Measurements from ENCODE around the gene VGLL3. TPM values are rescaled to one million over a fixed set of nuclear protein-coding genes. Genes with fewer than 3 reads are reported as not detected.

The VGLL3 gene, protein sequence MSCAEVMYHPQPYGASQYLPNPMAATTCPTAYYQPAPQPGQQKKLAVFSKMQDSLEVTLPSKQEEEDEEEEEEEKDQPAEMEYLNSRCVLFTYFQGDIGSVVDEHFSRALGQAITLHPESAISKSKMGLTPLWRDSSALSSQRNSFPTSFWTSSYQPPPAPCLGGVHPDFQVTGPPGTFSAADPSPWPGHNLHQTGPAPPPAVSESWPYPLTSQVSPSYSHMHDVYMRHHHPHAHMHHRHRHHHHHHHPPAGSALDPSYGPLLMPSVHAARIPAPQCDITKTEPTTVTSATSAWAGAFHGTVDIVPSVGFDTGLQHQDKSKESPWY
- total RNA-seq = 40.6 and 55.7 TPM in 2 replicates

DNA sequence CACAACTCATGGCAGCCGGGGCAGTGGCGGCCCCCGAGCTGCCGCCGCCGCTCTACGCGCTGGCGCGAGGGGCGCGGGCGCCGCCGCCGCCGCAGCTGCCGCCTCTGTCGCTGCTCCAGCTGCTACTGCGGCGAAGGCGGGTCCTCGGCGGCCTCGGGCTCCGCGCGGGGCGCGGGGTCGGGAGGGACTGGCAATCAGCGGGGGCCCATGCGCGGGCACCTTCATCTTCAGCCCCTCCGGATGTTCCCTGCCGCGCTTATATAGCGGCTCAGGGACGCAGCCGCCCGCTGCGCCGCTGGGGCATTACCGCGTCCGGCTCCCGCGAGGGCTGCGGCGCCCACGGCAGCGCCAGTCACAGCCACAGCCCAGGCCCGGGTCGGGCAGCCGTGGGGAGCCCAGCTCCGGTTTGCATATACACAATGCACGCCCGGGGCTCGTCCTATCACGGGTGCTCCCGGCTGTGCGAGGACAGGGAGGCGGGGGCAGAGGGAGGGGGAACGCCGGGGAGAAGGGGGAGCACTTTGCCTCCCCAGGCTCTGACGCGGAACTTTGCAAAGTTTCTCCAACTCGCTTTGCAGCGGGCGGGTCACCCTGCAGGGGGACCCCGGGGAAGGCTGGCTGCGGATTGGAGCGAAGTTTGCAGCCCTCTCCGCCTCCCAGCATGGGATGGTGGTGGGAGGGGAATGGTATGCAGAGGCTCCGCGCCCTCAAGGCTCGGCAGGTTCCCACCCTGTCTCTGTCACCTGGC lies at the start of gene VGLL3:
Gene VGLL3 (minus strand): TSS at position 416 of the 748 bp plus-strand sequence. CDS start 406 bp downstream, at position 10.
- Histone ChIP-seq H3K4me3 (ENCODE audit: low read depth, low read length) (peak within 1 kb of the TSS; percentile 65), H3K27me3 (ENCODE audit: control insufficient read depth, insufficient read depth, low read length) (peaks cover 5% of the 10 kb centered on the region), H3K36me3 (ENCODE audit: control insufficient read depth, insufficient read depth, low read length) (no peaks in the 10 kb centered on the region)
- no peak for DNase-seq (ENCODE audit: low read depth)
- TF ChIP-seq, protein P1, sequence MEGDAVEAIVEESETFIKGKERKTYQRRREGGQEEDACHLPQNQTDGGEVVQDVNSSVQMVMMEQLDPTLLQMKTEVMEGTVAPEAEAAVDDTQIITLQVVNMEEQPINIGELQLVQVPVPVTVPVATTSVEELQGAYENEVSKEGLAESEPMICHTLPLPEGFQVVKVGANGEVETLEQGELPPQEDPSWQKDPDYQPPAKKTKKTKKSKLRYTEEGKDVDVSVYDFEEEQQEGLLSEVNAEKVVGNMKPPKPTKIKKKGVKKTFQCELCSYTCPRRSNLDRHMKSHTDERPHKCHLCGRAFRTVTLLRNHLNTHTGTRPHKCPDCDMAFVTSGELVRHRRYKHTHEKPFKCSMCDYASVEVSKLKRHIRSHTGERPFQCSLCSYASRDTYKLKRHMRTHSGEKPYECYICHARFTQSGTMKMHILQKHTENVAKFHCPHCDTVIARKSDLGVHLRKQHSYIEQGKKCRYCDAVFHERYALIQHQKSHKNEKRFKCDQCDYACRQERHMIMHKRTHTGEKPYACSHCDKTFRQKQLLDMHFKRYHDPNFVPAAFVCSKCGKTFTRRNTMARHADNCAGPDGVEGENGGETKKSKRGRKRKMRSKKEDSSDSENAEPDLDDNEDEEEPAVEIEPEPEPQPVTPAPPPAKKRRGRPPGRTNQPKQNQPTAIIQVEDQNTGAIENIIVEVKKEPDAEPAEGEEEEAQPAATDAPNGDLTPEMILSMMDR (IDR thresholded peaks at IDR 0.05; ENCODE audit: insufficient read depth, low read length, poor library complexity, severe bottlenecking) = peak; percentile 12

DNA sequence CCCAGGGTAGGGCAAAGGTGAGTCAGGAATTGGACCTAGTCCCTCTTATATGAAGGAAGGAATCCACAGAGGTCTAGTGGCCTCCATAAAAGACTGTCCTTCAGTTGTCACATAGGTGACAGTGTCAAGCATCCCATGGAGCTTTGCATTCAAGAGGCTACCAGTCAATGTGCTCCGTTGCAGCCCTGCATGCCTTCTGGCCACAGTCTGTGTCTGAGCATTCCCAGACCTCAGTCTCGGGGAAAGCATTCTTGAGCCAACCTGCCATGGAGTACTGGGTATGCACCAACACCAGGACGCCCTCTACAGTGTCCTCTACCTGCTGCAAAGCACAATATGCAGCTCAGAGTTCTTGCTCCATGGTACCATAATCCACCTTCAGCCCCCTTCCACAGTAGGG lies 46.7 kb upstream of the VGLL3 start:
- no peak overlapping the region for H3K4me3 ChIP-seq (ENCODE audit: low read depth, low read length)
- no peaks in the 10 kb centered on the region for H3K27me3 ChIP-seq (ENCODE audit: control insufficient read depth, insufficient read depth, low read length)
- TF ChIP-seq, protein P1 (IDR thresholded peaks at IDR 0.05; ENCODE audit: insufficient read depth, low read length, poor library complexity, severe bottlenecking) = no peak
- no peaks in the 10 kb centered on the region for H3K36me3 ChIP-seq (ENCODE audit: control insufficient read depth, insufficient read depth, low read length)
- no peak for DNase-seq (ENCODE audit: low read depth)

DNA sequence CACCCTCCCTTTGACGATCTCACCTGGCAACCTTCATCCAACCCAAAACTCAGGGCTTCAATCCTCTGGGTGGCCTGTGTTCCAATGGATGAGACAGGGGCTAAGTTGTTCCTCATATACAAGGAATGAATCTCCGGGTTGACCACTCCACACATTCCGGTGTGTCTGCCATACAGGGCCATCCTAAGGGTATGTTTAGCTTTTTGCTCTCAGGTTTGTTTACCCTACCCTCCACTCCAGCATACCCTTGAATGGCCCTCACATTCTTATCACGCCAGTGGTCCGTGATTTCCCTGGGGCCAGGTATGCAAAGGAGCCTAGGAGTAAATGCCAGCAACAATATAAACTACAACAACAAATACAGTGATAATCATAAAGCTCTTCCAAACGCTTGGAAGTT lies 45.7 kb upstream of the VGLL3 start:
- H3K27me3 ChIP-seq (ENCODE audit: control insufficient read depth, insufficient read depth, low read length) = no peaks in the 10 kb centered on the region
- no peak overlapping the region for H3K4me3 ChIP-seq (ENCODE audit: low read depth, low read length)
- no peak for DNase-seq (ENCODE audit: low read depth)
- TF ChIP-seq, protein P1 (IDR thresholded peaks at IDR 0.05; ENCODE audit: insufficient read depth, low read length, poor library complexity, severe bottlenecking) = no peak
- H3K36me3 ChIP-seq (ENCODE audit: control insufficient read depth, insufficient read depth, low read length) = no peaks in the 10 kb centered on the region

DNA sequence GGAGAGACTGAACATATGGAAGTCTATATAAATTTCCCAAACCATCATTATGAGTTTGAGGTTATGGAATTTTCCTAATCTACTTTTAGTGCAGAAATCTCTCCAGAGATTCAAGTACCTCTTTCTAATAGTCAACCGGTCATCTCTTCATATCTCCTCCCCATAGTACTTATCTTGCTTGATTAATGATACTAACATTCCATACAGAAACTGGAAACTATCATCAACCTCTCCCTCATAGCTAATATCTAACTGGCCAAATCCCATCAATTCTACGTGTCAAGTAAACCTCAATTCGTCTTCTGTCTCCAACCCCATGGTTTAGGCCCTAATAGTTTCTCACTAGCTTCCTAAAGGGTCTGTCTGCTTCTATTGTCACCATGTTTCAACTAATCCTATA lies 44.4 kb upstream of the VGLL3 start:
- Histone ChIP-seq H3K36me3 (ENCODE audit: control insufficient read depth, insufficient read depth, low read length) (no peaks in the 10 kb centered on the region), H3K27me3 (ENCODE audit: control insufficient read depth, insufficient read depth, low read length) (no peaks in the 10 kb centered on the region), H3K4me3 (ENCODE audit: low read depth, low read length) (no peak overlapping the region)
- TF ChIP-seq, protein P1 (IDR thresholded peaks at IDR 0.05; ENCODE audit: insufficient read depth, low read length, poor library complexity, severe bottlenecking) = no peak
- DNase-seq (ENCODE audit: low read depth) = no peak

DNA sequence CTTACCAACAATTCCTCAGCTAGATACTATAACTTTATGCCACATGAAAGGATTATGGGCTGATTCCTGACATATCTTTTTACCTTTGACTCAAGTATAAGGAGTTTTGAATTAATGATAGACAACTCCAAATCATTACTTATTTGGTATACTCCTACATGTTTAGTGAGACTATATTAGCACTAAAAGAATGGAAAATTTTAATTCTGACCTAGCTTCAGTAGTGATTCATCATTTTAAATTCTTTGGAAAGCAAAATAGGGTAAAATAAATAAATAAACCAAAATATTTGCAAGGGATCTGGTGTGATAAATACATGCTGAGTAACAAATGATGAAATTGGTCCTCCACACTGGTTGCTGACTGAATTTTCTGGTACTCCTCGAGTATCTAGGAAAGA lies 42.3 kb upstream of the VGLL3 start:
- no peak for DNase-seq (ENCODE audit: low read depth)
- TF ChIP-seq, protein P1 (IDR thresholded peaks at IDR 0.05; ENCODE audit: insufficient read depth, low read length, poor library complexity, severe bottlenecking) = no peak
- H3K36me3 ChIP-seq (ENCODE audit: control insufficient read depth, insufficient read depth, low read length) = no peaks in the 10 kb centered on the region
- H3K4me3 ChIP-seq (ENCODE audit: low read depth, low read length) = no peak overlapping the region
- no peaks in the 10 kb centered on the region for H3K27me3 ChIP-seq (ENCODE audit: control insufficient read depth, insufficient read depth, low read length)

Measured in kidney epithelial cell (primary cell).